Measurements from ENCODE around the gene GATB. TPM values are rescaled to one million over a fixed set of nuclear protein-coding genes. Genes with fewer than 3 reads are reported as not detected.
A peak's percentile ranks its signal among the peaks of the same experiment; 100 is the strongest.

GATB gene
- polyA plus RNA-seq, 1 donor (not counting 4 experiments of a cell fraction or from before 2014, with no cell fraction given): 31.0 TPM

DNA sequence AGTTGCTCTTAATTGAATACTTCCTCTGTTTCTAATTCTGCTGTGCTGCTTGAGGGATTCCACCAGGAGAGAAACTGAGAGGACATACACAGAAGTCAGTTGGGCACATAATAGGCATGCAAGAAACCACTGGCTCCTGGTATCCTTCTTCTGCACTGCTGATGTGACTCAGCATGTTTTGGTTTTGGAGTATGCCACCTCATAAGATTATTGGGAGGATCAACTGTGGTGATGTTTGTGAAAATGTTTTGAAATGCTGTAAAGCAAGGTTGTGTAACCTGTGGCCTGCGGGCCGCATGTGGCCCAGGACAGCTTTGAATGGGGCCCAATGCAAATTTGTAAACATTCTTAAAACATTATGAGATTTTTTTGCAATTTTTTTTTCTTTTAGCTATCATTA lies 119.6 kb downstream of the GATB start:
- H2AFZ ChIP-seq (ENCODE audit: control insufficient read depth, low read length): no peak overlapping the region
- H3K9me3 ChIP-seq (ENCODE audit: control insufficient read depth, low read depth, low read length): no peaks in the 10 kb centered on the region
- TF ChIP-seq EZH2 (IDR thresholded peaks at IDR 0.05; ENCODE audit: low read length): no peak
- no peak for TF ChIP-seq CTCF (optimal IDR thresholded peaks at IDR 0.05 in 1 of 3, IDR thresholded peaks at IDR 0.05 in 1 of 3, conservative IDR thresholded peaks at IDR 0.05 in 1 of 3; ENCODE audit: extremely low read depth in 1 of 3, insufficient read depth in 2 of 3, low read length in 3 of 3)
- H3K4me2 ChIP-seq (ENCODE audit: control insufficient read depth, extremely low read depth, insufficient read depth, low read depth, low read length): no peak overlapping the region
- DNase-seq (ENCODE audit: low read depth, low spot score) (no peak), FAIRE-seq (peak; percentile 51)
- no peaks in the 10 kb centered on the region for H3K79me2 ChIP-seq (ENCODE audit: control insufficient read depth, insufficient read depth, low read length)
- H4K20me1 ChIP-seq (ENCODE audit: control insufficient read depth, extremely low read depth, insufficient read depth, low read length): no peaks in the 10 kb centered on the region
- no peak overlapping the region for H3K27ac ChIP-seq (ENCODE audit: control insufficient read depth, insufficient read depth, low read length)
- H3K9ac ChIP-seq (ENCODE audit: control insufficient read depth, extremely low read depth, insufficient read depth, low read length): no peak overlapping the region
- peaks cover 4% of the 10 kb centered on the region for H3K4me1 ChIP-seq (ENCODE audit: control insufficient read depth, extremely low read depth, insufficient read depth, low read length)
- dilution Hi-C loops (cut with MboI; ENCODE audit: extremely low pct_ligation_motif_present, low sequenced_read_pairs): no loop called here
- no peak overlapping the region for H3K4me3 ChIP-seq (ENCODE audit: control insufficient read depth in 2 of 3, extremely low read depth in 1 of 3, insufficient read depth in 2 of 3, low read depth in 1 of 3, low read length in 3 of 3)
- H3K36me3 ChIP-seq (ENCODE audit: control insufficient read depth in 2 of 2, extremely low read depth in 1 of 2, insufficient read depth in 2 of 2, low read length in 2 of 2): peaks cover 3 to 8% of the 10 kb centered on the region in 2 experiments
- no peaks in the 10 kb centered on the region for H3K27me3 ChIP-seq (ENCODE audit: control insufficient read depth, extremely low read depth, insufficient read depth, low read length)
- no peaks in the 10 kb centered on the region for H3K9me1 ChIP-seq (ENCODE audit: control insufficient read depth, extremely low read depth, insufficient read depth, low read length)

GRCh38 chr4:151640381-151640780 lies 120.4 kb downstream of the GATB start:
- Histone ChIP-seq H3K27ac (ENCODE audit: control insufficient read depth, insufficient read depth, low read length) (no peak overlapping the region), H3K9me3 (ENCODE audit: control insufficient read depth, low read depth, low read length) (no peaks in the 10 kb centered on the region), H4K20me1 (ENCODE audit: control insufficient read depth, extremely low read depth, insufficient read depth, low read length) (no peaks in the 10 kb centered on the region), H3K9ac (ENCODE audit: control insufficient read depth, extremely low read depth, insufficient read depth, low read length) (no peak overlapping the region), H3K4me1 (ENCODE audit: control insufficient read depth, extremely low read depth, insufficient read depth, low read length) (peaks cover 4% of the 10 kb centered on the region), H3K9me1 (ENCODE audit: control insufficient read depth, extremely low read depth, insufficient read depth, low read length) (no peaks in the 10 kb centered on the region), H3K4me3 (ENCODE audit: control insufficient read depth in 2 of 3, extremely low read depth in 1 of 3, insufficient read depth in 2 of 3, low read depth in 1 of 3, low read length in 3 of 3) (no peak overlapping the region), H3K4me2 (ENCODE audit: control insufficient read depth, extremely low read depth, insufficient read depth, low read depth, low read length) (no peak overlapping the region), H3K36me3 (ENCODE audit: control insufficient read depth in 2 of 2, extremely low read depth in 1 of 2, insufficient read depth in 2 of 2, low read length in 2 of 2) (peaks cover 3 to 8% of the 10 kb centered on the region in 2 experiments), H3K27me3 (ENCODE audit: control insufficient read depth, extremely low read depth, insufficient read depth, low read length) (no peaks in the 10 kb centered on the region), H2AFZ (ENCODE audit: control insufficient read depth, low read length) (no peak overlapping the region), H3K79me2 (ENCODE audit: control insufficient read depth, insufficient read depth, low read length) (no peaks in the 10 kb centered on the region)
- dilution Hi-C loops (cut with MboI; ENCODE audit: extremely low pct_ligation_motif_present, low sequenced_read_pairs): no loop called here
- no peak for DNase-seq (ENCODE audit: low read depth, low spot score)
- TF ChIP-seq EZH2 (IDR thresholded peaks at IDR 0.05; ENCODE audit: low read length): no peak
- no peak for TF ChIP-seq CTCF (optimal IDR thresholded peaks at IDR 0.05 in 1 of 3, IDR thresholded peaks at IDR 0.05 in 1 of 3, conservative IDR thresholded peaks at IDR 0.05 in 1 of 3; ENCODE audit: extremely low read depth in 1 of 3, insufficient read depth in 2 of 3, low read length in 3 of 3)
- FAIRE-seq: no peak

All from keratinocyte (primary cell).